Right lobe of liver (tissue), 6 donors: ENCODE data around the gene B3GNT5. TPM values are rescaled to one million over a fixed set of nuclear protein-coding genes. Genes with fewer than 3 reads are reported as not detected.

Experiments used
- ATAC-seq, 4 donors: fragments of 200-7000 bp; cut with Tn5 transposase; one replicate each; pipeline ENCODE4 v1.9.1; 2020; ENCODE audit warnings: mild to moderate bottlenecking in 4 of 4, moderate library complexity in 4 of 4
- DNase-seq, 3 donors: peaks; one replicate each; pipeline ENCODE4 v3.0.0-alpha.2; 2020
- H3K27ac ChIP-seq, 3 donors: fragments of 200-600 bp; one replicate each; pipeline ENCODE4 v1.8.0; 2022
- H3K27me3 ChIP-seq, 2 donors: fragments of 200-600 bp; one replicate each; pipeline ENCODE4 v1.8.0; 2022
- H3K36me3 ChIP-seq, 4 donors: fragments of 200-600 bp; sonication (generic) in 1 of 4; one replicate each; pipeline versions ENCODE4 v1.5.1 to v1.8.0; 2017 to 2022; ENCODE audit warnings: control low read depth in 1 of 4
- H3K4me1 ChIP-seq, 4 donors: fragments of 200-600 bp; sonication (generic) in 1 of 4; one replicate each; pipeline versions ENCODE4 v1.5.1 to v1.8.0; 2017 to 2022; ENCODE audit warnings: control low read depth in 1 of 4
- H3K4me3 ChIP-seq, 3 donors: fragments of 200-600 bp; one replicate each; pipeline ENCODE4 v1.8.0; 2022
- H3K9me3 ChIP-seq, 4 donors: fragments of 200-600 bp; sonication (generic) in 1 of 4; one replicate each; pipeline versions ENCODE4 v1.5.1 to v1.8.0; 2017 to 2022; ENCODE audit warnings: control low read depth in 1 of 4
- CTCF ChIP-seq, 4 donors: fragments of 200-600 bp in 3 of 4; fragments of 450-650 bp in 1 of 4; IDR thresholded peaks; one replicate each; pipeline versions ENCODE4 v1.5.1 to v1.8.0; 2016 to 2022; ENCODE audit warnings: antibody characterized with exemption in 4 of 4, mild to moderate bottlenecking in 2 of 4
- POLR2A ChIP-seq: fragments of 450-650 bp; IDR thresholded peaks from one replicate; pipeline ENCODE4 v1.6.1; 2017; ENCODE audit warnings: antibody characterized with exemption, mild to moderate bottlenecking
- WGBS: methylation state at CpG from one replicate; pipeline ENCODE4 v1.1.6; 2018; ENCODE audit warnings: low coverage, low lambda C conversion rate; ENCODE audit not compliant: insufficient coverage; ENCODE audit errors: missing lambda C conversion rate; 5-methylcytosine and 5-hydroxymethylcytosine counted together
- intact Hi-C, 2 donors: fragments of 100-400 bp; cut with DNase I; formaldehyde crosslinking; loops; one replicate each; pipeline versions ENCODE4 v1.11.2 to v1.14.1; 2022
- total RNA-seq, 6 experiments: library from RNA; depleted of rRNA in 2 of 6; stranded (reverse); fragments of >200 nt in 2 of 6; fragmentation: NEBNext Ultra II Directional in 3 of 6; extraction: Animal tissue kit (Norgen Biotek cat#: 25700) in 3 of 6; gene quantifications; one replicate each; pipeline versions ENCODE4 v1.1.0 to v1.2.4, GENCODE V29; 2016 to 2023
- donor health status: DM: no; HTN: yes; CAD: no.
- donor health status: DM: no; HTN: no; CAD: no.
- donor health status: DM: no; HTN: no; CAD: no.
- donor health status: DM: no; HTN: yes; CAD: no.
- donor health status: DM: no; HTN: yes; CAD: no.

B3GNT5 gene
- total RNA-seq, 6 experiments from 2014 or later = 0.27 to 12.5 (median 5.5) TPM

GRCh38 chr3:183264268-183264667 lies 11.2 kb downstream of the B3GNT5 start:
- ATAC-seq = no peak
- TF ChIP-seq POLR2A (no peak), CTCF (IDR thresholded peaks at IDR 0.05) (no peak)
- no peak overlapping the region for H3K4me3 ChIP-seq
- no peak overlapping the region for H3K27ac ChIP-seq
- no peaks in the 10 kb centered on the region for H3K36me3 ChIP-seq
- H3K27me3 ChIP-seq = no peaks in the 10 kb centered on the region
- no peak for DNase-seq
- intact Hi-C loops = no loop called here
- H3K9me3 ChIP-seq = no peaks in the 10 kb centered on the region
- peaks cover 0 to 6% (median 0%) of the 10 kb centered on the region in 4 donors for H3K4me1 ChIP-seq
- WGBS = 79% methylated on average over 5 of the region's 5 CpGs

- Histone ChIP-seq H3K27ac (peak overlapping the region in 1 of 3 donors; percentile 43), H3K9me3 (no peaks in the 10 kb centered on the region), H3K36me3 (no peaks in the 10 kb centered on the region), H3K4me1 (peaks cover 0 to 6% (median 0%) of the 10 kb centered on the region in 4 donors), H3K4me3 (no peak overlapping the region), H3K27me3 (no peaks in the 10 kb centered on the region)
- DNase-seq (no peak), ATAC-seq (peak in 1 of 4 donors; percentile 5)
- intact Hi-C loops = no loop called here
- TF ChIP-seq POLR2A = no peak
- no peak for TF ChIP-seq CTCF (IDR thresholded peaks at IDR 0.05)
- 65% methylated on average over 12 of the region's 15 CpGs for WGBS
These were observed 12.1 kb downstream of the B3GNT5 start for GRCh38 chr3:183265157-183265642.

GRCh38 chr3:183265834-183266417 lies 12.9 kb downstream of the B3GNT5 start:
- Histone ChIP-seq H3K9me3 (no peaks in the 10 kb centered on the region), H3K4me1 (peaks cover 0 to 6% (median 0%) of the 10 kb centered on the region in 4 donors), H3K27me3 (no peaks in the 10 kb centered on the region), H3K36me3 (no peaks in the 10 kb centered on the region), H3K27ac (peak overlapping the region in 1 of 3 donors; percentile 43), H3K4me3 (no peak overlapping the region)
- ATAC-seq (peak; percentile 60 to 91 (median 88)), DNase-seq (peak in 1 of 3 donors; percentile 68)
- intact Hi-C loops = no loop called here
- 70% methylated on average over 3 of the region's 5 CpGs for WGBS
- TF ChIP-seq POLR2A (no peak), CTCF (IDR thresholded peaks at IDR 0.05) (no peak)

GRCh38 chr3:183266454-183266853 lies 13.4 kb downstream of the B3GNT5 start:
- Histone ChIP-seq H3K4me1 (peaks cover 0 to 6% (median 0%) of the 10 kb centered on the region in 4 donors), H3K36me3 (no peaks in the 10 kb centered on the region), H3K27me3 (no peaks in the 10 kb centered on the region), H3K9me3 (no peaks in the 10 kb centered on the region), H3K27ac (no peak overlapping the region), H3K4me3 (no peak overlapping the region)
- DNase-seq (no peak), ATAC-seq (no peak)
- intact Hi-C loops = no loop called here
- TF ChIP-seq POLR2A = no peak
- no peak for TF ChIP-seq CTCF (IDR thresholded peaks at IDR 0.05)
- WGBS = 75% methylated on average over 3 of the region's 3 CpGs
